ENCODE data around the gene GAD1.

GAD1 gene

DNA sequence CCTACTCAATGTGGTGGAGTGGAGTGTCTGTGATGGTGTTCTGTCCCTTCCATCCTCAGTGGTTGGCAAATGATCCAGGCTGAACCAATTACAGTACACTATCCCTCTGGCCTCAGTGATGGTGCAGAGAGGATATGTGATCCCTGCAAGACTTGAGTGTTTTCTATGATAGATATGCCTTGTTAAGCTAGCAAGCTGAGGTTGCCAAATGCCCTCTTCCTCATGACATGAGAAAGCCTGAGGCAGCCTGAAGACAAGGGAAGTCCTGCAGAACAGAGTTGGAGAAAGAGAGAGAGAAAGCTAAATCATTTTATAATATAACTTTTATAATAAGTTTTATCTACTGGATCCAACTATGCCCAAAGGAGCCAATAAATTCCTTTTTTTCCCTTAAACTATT, 70.8 kb downstream of the GAD1 start:
- Histone ChIP-seq H3K36me3 (ENCODE audit: control insufficient read depth, insufficient read depth, low read length) (no peaks in the 10 kb centered on the region), H3K9me3 (ENCODE audit: control insufficient read depth, insufficient read depth, low read length) (no peaks in the 10 kb centered on the region), H3K27me3 (ENCODE audit: control insufficient read depth, insufficient read depth, low read length) (no peaks in the 10 kb centered on the region), H3K4me3 (ENCODE audit: low read depth, low read length) (no peak overlapping the region), H3K9ac (ENCODE audit: low read depth, low read length) (no peak overlapping the region), H3K4me1 (ENCODE audit: control insufficient read depth, insufficient read depth, low read length) (no peaks in the 10 kb centered on the region)

DNA sequence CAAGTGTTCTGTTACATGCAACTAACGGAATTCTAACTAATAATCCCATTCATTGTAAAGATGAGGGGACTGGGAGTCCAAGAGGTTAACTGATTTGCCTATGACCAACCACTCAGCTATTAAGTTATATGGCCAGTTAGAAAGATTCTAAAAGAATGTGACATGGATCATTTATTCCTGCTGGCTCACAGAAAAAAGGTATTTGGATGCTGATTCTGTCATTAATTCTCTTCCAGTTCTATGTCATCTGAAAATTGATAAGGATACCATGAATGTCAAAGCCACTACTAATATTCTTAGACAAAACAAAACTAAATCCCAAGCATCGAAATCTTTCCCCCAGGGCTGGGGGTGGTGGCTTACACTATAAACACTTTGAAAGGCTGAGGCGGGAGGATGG, 71.2 kb downstream of the GAD1 start:
- Histone ChIP-seq H3K27me3 (ENCODE audit: control insufficient read depth, insufficient read depth, low read length) (no peaks in the 10 kb centered on the region), H3K4me1 (ENCODE audit: control insufficient read depth, insufficient read depth, low read length) (no peaks in the 10 kb centered on the region), H3K9ac (ENCODE audit: low read depth, low read length) (no peak overlapping the region), H3K9me3 (ENCODE audit: control insufficient read depth, insufficient read depth, low read length) (no peaks in the 10 kb centered on the region), H3K36me3 (ENCODE audit: control insufficient read depth, insufficient read depth, low read length) (no peaks in the 10 kb centered on the region), H3K4me3 (ENCODE audit: low read depth, low read length) (no peak overlapping the region)

DNA sequence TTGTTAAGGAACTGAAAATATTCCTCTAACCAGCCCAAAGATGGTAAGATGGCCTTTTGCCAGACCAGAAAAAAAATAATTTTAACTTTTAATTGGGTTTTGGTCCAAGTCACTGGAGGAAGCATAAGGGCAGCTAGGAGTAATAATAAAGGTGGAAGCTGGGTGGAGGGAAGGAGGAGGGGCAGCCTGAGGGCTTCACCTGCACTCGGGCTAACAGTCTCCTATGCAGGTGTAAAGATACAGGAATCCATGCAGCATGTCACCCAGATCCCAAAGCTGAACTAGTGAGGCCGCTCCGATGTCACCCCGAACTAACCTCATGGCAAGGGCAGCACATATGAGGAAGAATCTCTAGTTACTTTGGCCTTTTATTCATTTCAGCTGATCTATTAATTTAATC, 75.2 kb downstream of the GAD1 start:
- H3K4me1 ChIP-seq (ENCODE audit: control insufficient read depth, insufficient read depth, low read length): no peaks in the 10 kb centered on the region
- H3K9ac ChIP-seq (ENCODE audit: low read depth, low read length): no peak overlapping the region
- no peak overlapping the region for H3K4me3 ChIP-seq (ENCODE audit: low read depth, low read length)
- no peaks in the 10 kb centered on the region for H3K27me3 ChIP-seq (ENCODE audit: control insufficient read depth, insufficient read depth, low read length)
- no peaks in the 10 kb centered on the region for H3K36me3 ChIP-seq (ENCODE audit: control insufficient read depth, insufficient read depth, low read length)
- H3K9me3 ChIP-seq (ENCODE audit: control insufficient read depth, insufficient read depth, low read length): no peaks in the 10 kb centered on the region

DNA sequence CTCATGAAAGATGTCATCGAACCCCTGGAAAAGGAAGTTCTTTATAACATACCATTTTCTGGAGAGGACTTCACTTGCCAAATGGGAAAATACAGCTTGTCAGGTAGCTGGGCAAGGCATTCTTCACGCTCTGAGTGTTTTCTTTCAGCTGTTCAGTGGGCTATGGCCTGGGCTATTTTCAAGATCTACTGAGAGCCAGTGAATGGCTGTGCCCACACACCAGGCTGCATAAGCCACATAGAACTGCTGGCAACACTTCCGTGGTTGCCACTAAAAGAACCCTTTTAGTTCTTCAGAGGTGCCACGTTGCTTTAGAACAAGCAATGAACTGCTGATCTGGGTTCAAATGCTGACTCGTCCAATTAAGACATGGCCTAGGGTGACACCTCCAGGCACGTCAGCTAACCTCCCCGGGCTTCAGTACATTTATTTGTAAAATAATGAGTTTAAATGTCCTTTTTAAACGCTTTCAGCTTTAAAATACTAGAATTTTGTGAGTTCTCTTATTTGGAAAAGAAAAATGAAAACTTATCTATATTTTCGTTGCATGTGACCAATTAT, 75.8 kb downstream of the GAD1 start:
- Histone ChIP-seq H3K9me3 (ENCODE audit: control insufficient read depth, insufficient read depth, low read length) (no peaks in the 10 kb centered on the region), H3K36me3 (ENCODE audit: control insufficient read depth, insufficient read depth, low read length) (no peaks in the 10 kb centered on the region), H3K4me1 (ENCODE audit: control insufficient read depth, insufficient read depth, low read length) (no peaks in the 10 kb centered on the region), H3K27me3 (ENCODE audit: control insufficient read depth, insufficient read depth, low read length) (no peaks in the 10 kb centered on the region), H3K9ac (ENCODE audit: low read depth, low read length) (no peak overlapping the region), H3K4me3 (ENCODE audit: low read depth, low read length) (no peak overlapping the region)

DNA sequence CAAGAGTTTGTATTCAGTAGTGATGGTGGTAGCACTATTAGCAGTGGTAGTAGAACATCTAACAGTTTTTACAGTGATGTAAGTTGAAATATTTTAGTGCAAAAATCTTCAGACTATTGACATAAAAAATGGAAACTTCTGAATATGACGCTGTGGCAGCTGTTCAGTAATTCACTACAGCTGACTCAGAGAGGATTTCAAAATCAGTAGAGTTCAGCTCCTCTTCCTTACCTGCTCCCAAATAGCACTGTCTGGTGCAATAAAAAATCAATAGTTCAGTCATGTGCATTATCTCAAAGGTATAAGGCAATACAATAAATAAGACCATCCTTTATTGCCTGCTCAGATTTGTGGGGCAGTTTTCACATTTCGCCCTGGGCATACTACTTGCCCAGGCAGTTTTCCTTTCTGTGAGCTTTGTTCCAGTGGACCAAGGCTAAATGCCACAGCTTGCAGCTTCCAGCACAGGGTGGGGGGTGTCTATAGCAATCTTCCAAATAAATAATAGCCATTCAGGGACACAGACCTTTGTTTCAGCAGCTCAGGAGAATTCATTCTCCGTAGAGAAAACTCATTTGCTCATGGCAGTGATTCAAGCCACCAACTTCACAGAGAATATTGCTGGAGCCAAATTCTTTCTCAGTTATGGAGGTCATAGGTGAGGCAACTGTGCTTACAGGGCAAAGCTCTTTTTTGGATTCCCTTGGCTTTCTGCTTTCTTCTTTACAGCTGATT, 78.5 kb downstream of the GAD1 start:
- Histone ChIP-seq H3K36me3 (ENCODE audit: control insufficient read depth, insufficient read depth, low read length) (no peaks in the 10 kb centered on the region), H3K9ac (ENCODE audit: low read depth, low read length) (no peak overlapping the region), H3K9me3 (ENCODE audit: control insufficient read depth, insufficient read depth, low read length) (no peaks in the 10 kb centered on the region), H3K4me1 (ENCODE audit: control insufficient read depth, insufficient read depth, low read length) (no peaks in the 10 kb centered on the region), H3K27me3 (ENCODE audit: control insufficient read depth, insufficient read depth, low read length) (no peaks in the 10 kb centered on the region), H3K4me3 (ENCODE audit: low read depth, low read length) (no peak overlapping the region)

DNA sequence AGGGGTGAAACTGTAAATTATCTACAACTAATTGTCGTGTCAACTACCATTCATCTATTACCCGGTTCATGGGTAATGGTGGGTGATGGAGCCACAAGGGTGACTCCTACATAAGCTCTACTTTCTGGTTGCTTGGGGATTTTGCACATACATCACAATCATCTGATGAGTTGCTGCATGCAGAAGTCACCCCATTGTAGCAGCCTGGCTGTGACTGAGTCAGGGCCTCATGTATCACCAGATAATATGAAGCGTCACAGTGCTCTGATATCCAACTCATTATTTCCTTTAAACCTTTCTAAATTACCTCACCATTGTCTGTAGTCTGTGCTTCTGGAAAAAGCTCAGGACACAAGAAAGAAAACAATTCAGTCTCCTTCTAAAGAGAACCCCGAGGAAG, 79.9 kb downstream of the GAD1 start:
- H3K9ac ChIP-seq (ENCODE audit: low read depth, low read length): no peak overlapping the region
- no peaks in the 10 kb centered on the region for H3K36me3 ChIP-seq (ENCODE audit: control insufficient read depth, insufficient read depth, low read length)
- H3K4me3 ChIP-seq (ENCODE audit: low read depth, low read length): no peak overlapping the region
- H3K27me3 ChIP-seq (ENCODE audit: control insufficient read depth, insufficient read depth, low read length): no peaks in the 10 kb centered on the region
- no peaks in the 10 kb centered on the region for H3K9me3 ChIP-seq (ENCODE audit: control insufficient read depth, insufficient read depth, low read length)
- no peaks in the 10 kb centered on the region for H3K4me1 ChIP-seq (ENCODE audit: control insufficient read depth, insufficient read depth, low read length)

DNA sequence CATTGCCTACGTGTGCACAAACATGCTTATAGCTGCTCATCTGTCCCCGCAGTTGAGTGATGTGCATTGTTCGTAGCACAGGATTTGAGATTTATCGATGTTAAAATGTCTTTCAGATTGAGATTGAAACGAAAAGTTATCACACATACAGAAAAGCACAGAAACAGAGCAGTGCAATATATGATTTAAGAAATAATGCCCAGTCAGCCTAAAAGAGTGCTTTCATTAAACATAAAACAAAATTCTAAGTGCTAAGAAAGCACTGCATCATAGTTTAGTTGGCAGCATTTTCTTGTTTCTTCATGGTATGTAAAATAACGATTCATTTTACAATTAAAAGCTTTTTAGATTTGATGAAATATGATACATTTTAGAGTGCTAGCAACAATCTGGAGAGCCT, 80.4 kb downstream of the GAD1 start:
- no peak overlapping the region for H3K4me3 ChIP-seq (ENCODE audit: low read depth, low read length)

DNA sequence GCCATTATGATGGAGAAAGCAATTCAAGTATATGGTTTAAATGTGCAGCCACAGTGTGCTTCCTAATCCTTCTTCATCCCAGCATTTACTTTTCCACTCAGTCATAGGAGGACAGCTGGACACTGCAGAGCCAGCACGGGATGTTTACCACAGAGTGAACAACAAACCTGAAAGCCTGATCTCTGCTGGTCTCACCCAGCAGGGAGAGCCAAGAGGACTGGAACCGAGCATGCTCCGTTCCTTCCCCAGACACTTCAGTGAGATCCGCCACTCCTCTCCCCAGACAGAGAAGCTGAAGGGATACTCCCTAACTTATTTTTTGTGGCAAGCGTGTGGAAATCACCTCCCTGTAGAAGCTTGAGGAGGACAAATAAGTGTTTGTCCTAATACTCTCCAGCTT, 89.2 kb downstream of the GAD1 start:
- Histone ChIP-seq H3K9me3 (ENCODE audit: control insufficient read depth, insufficient read depth, low read length) (no peaks in the 10 kb centered on the region), H3K4me1 (ENCODE audit: control insufficient read depth, insufficient read depth, low read length) (no peaks in the 10 kb centered on the region), H3K36me3 (ENCODE audit: control insufficient read depth, insufficient read depth, low read length) (no peaks in the 10 kb centered on the region), H3K4me3 (ENCODE audit: low read depth, low read length) (no peak overlapping the region), H3K27me3 (ENCODE audit: control insufficient read depth, insufficient read depth, low read length) (no peaks in the 10 kb centered on the region), H3K9ac (ENCODE audit: low read depth, low read length) (no peak overlapping the region)

More for the DNA sequence above, 80.4 kb downstream of the GAD1 start:
- Histone ChIP-seq H3K9ac (ENCODE audit: low read depth, low read length) (no peak overlapping the region), H3K36me3 (ENCODE audit: control insufficient read depth, insufficient read depth, low read length) (no peaks in the 10 kb centered on the region), H3K27me3 (ENCODE audit: control insufficient read depth, insufficient read depth, low read length) (no peaks in the 10 kb centered on the region), H3K4me1 (ENCODE audit: control insufficient read depth, insufficient read depth, low read length) (no peaks in the 10 kb centered on the region), H3K9me3 (ENCODE audit: control insufficient read depth, insufficient read depth, low read length) (no peaks in the 10 kb centered on the region)
